Liver (tissue), 9 donors: ENCODE results near the gene PLEKHA7. TPM values are rescaled to one million over a fixed set of nuclear protein-coding genes. Genes with fewer than 3 reads are reported as not detected.
"Not testable (repeated sequence)": the region's sequence is repeated elsewhere in the genome, so short reads cannot be mapped to it uniquely, and the experiment has no call there.

Experiments used
- DNase-seq: peaks from one replicate; pipeline ENCODE4 v3.0.0-alpha.2; 2017; ENCODE audit warnings: low spot score
- H3K27ac ChIP-seq, 2 donors: one replicate each; pipeline ENCODE4 v1.7.0; 2013; ENCODE audit warnings: inconsistent platforms in 2 of 2, low read length in 2 of 2, control low read depth in 1 of 2, low read depth in 1 of 2, mild to moderate bottlenecking in 1 of 2
- H3K27me3 ChIP-seq, 4 donors: one replicate each; pipeline versions ENCODE4 v1.6.1 to v1.7.0; 2013; ENCODE audit warnings: low read length in 3 of 4, inconsistent platforms in 1 of 4, mild to moderate bottlenecking in 1 of 4, moderate library complexity in 1 of 4; ENCODE audit not compliant: control insufficient read depth in 4 of 4, insufficient read depth in 4 of 4
- H3K36me3 ChIP-seq, 4 donors: one replicate each; pipeline versions ENCODE4 v1.6.1 to v1.7.0; 2013; ENCODE audit warnings: low read length in 3 of 4, mild to moderate bottlenecking in 3 of 4, low read depth in 1 of 4, moderate library complexity in 1 of 4; ENCODE audit not compliant: control insufficient read depth in 4 of 4, insufficient read depth in 3 of 4
- H3K4me1 ChIP-seq, 4 donors: one replicate each; pipeline versions ENCODE4 v1.6.1 to v1.7.0; 2013; ENCODE audit warnings: low read length in 3 of 4, mild to moderate bottlenecking in 3 of 4, moderate library complexity in 1 of 4; ENCODE audit not compliant: control insufficient read depth in 4 of 4, insufficient read depth in 4 of 4
- H3K4me3 ChIP-seq, 3 donors: one replicate each; pipeline versions ENCODE4 v1.6.1 to v1.7.0; 2013; ENCODE audit warnings: low read length in 3 of 3, control low read depth in 1 of 3, low read depth in 1 of 3, mild to moderate bottlenecking in 1 of 3
- H3K9ac ChIP-seq, 2 donors: one replicate each; pipeline ENCODE4 v1.7.0; 2013; ENCODE audit warnings: low read length in 2 of 2, mild to moderate bottlenecking in 2 of 2, moderate library complexity in 2 of 2, control low read depth in 1 of 2, low read depth in 1 of 2
- H3K9me3 ChIP-seq, 4 donors: one replicate each; pipeline versions ENCODE4 v1.6.1 to v1.7.0; 2013; ENCODE audit warnings: low read length in 3 of 4; ENCODE audit not compliant: control insufficient read depth in 4 of 4
- ATF3 ChIP-seq: IDR thresholded peaks from 2 replicates; pipeline ENCODE4 v1.6.1; 2016; ENCODE audit warnings: antibody characterized with exemption
- CTCF ChIP-seq: fragments of 150-350 bp; IDR thresholded peaks from 2 replicates; pipeline ENCODE4 v1.5.1; 2017; ENCODE audit warnings: improper control_type of control experiment, low read depth, low read length; ENCODE audit not compliant: missing input control
- FOXA1 ChIP-seq: IDR thresholded peaks from 2 replicates; pipeline ENCODE4 v1.6.1; 2016; ENCODE audit warnings: antibody characterized with exemption
- FOXA2 ChIP-seq: IDR thresholded peaks from 2 replicates; pipeline ENCODE4 v1.6.1; 2016; ENCODE audit warnings: antibody characterized with exemption
- GABPA ChIP-seq, 2 donors: IDR thresholded peaks in 1 of 2; conservative IDR thresholded peaks in 1 of 2; 2 replicates each; pipeline ENCODE4 v1.6.1; 2016; ENCODE audit warnings: antibody characterized with exemption in 2 of 2, mild to moderate bottlenecking in 1 of 2, moderate library complexity in 1 of 2
- HNF4A ChIP-seq, 2 donors: conservative IDR thresholded peaks; 2 replicates each; pipeline ENCODE4 v1.6.1; 2016; ENCODE audit warnings: antibody characterized with exemption in 2 of 2, mild to moderate bottlenecking in 2 of 2
- HNF4G ChIP-seq: IDR thresholded peaks from 2 replicates; pipeline ENCODE4 v1.6.1; 2016; ENCODE audit warnings: antibody characterized with exemption
- JUND ChIP-seq, 2 donors: IDR thresholded peaks; 2 replicates each; pipeline ENCODE4 v1.6.1; 2016; ENCODE audit warnings: antibody characterized with exemption in 2 of 2
- MAX ChIP-seq: IDR thresholded peaks from 2 replicates; pipeline ENCODE4 v1.6.1; 2016; ENCODE audit warnings: antibody characterized with exemption
- NR2F2 ChIP-seq: IDR thresholded peaks from 2 replicates; pipeline ENCODE4 v1.6.1; 2016; ENCODE audit warnings: antibody characterized with exemption
- RAD21 ChIP-seq, 2 donors: IDR thresholded peaks; 2 replicates each; pipeline ENCODE4 v1.6.1; 2016; ENCODE audit warnings: antibody characterized with exemption in 2 of 2, mild to moderate bottlenecking in 2 of 2
- REST ChIP-seq: IDR thresholded peaks from 2 replicates; pipeline ENCODE4 v1.6.1; 2016; ENCODE audit warnings: antibody characterized with exemption, mild to moderate bottlenecking
- RXRA ChIP-seq, 2 donors: IDR thresholded peaks; 2 replicates each; pipeline ENCODE4 v1.6.1; 2017 to 2018; ENCODE audit warnings: antibody characterized with exemption in 2 of 2, mild to moderate bottlenecking in 1 of 2
- SP1 ChIP-seq: IDR thresholded peaks from 2 replicates; pipeline ENCODE4 v1.6.1; 2018; ENCODE audit warnings: antibody characterized with exemption, mild to moderate bottlenecking
- YY1 ChIP-seq: IDR thresholded peaks from 2 replicates; pipeline ENCODE4 v1.6.1; 2016; ENCODE audit warnings: antibody characterized with exemption, mild to moderate bottlenecking
- ZBTB33 ChIP-seq: IDR thresholded peaks from 2 replicates; pipeline ENCODE4 v1.6.1; 2016; ENCODE audit warnings: antibody characterized with exemption
- WGBS: extraction: QIAGEN DNeasy Blood & Tissue Kit; methylation state at CpG from one replicate; pipeline ENCODE4 v1.1.7; 2013; 5-methylcytosine and 5-hydroxymethylcytosine counted together
- polyA plus RNA-seq, 2 donors: library from polyadenylated mRNA; stranded (reverse) in 1 of 2; unstranded in 1 of 2; fragments of 200-250 nt in 1 of 2; fragments of >200 nt in 1 of 2; fragmentation: Nextera tagmentation in 1 of 2; extraction: Ambion mirVana in 1 of 2; gene quantifications; one replicate each; pipeline versions ENCODE4 v1.2.1 to v1.2.3, GENCODE V29; 2013 to 2015
- total RNA-seq, 2 donors: library from RNA; depleted of rRNA; stranded (reverse); fragments of >200 nt; gene quantifications; one replicate each; pipeline ENCODE4 v1.2.3, GENCODE V29; 2014
- donor health status: healthy.
- donor health status: healthy.
- donor health status: healthy.
- donor health status: healthy.
- donor health status: healthy.

The PLEKHA7 gene
- total and polyA plus RNA-seq, 4 donors, result 6.1 to 28.8 (median 8.5) TPM

- TF ChIP-seq CTCF, result no peak
- TF ChIP-seq SP1, result no peak
Observed at GRCh38 chr11:16905375-16905774, 108.8 kb downstream of the PLEKHA7 start (continued).

GRCh38 chr11:16904761-16905160 lies 109.5 kb downstream of the PLEKHA7 start:
- DNase-seq, H3K4me1 ChIP-seq, H3K27me3 ChIP-seq, H3K9ac ChIP-seq, H3K36me3 ChIP-seq, H3K9me3 ChIP-seq, H3K27ac ChIP-seq, H3K4me3 ChIP-seq: not testable (repeated sequence)
- WGBS, result 92% methylated on average over 2 of the region's 2 CpGs

GRCh38 chr11:16902781-16903378 lies 111.3 kb downstream of the PLEKHA7 start:
- Histone ChIP-seq H3K27ac (no peak overlapping the region), H3K9me3 (no peaks in the 10 kb centered on the region), H3K36me3 (no peaks in the 10 kb centered on the region), H3K9ac (no peak overlapping the region), H3K4me3 (no peak overlapping the region), H3K4me1 (peaks cover 0 to 12% (median 11%) of the 10 kb centered on the region in 4 donors), H3K27me3 (no peaks in the 10 kb centered on the region)
- WGBS, result 52% methylated on average over 2 of the region's 2 CpGs
- TF ChIP-seq HNF4G, result no peak
- no peak for TF ChIP-seq NR2F2
- TF ChIP-seq JUND (IDR thresholded peaks at IDR 0.05), result no peak
- TF ChIP-seq FOXA1, result no peak
- no peak for TF ChIP-seq FOXA2
- no peak for TF ChIP-seq ZBTB33
- TF ChIP-seq RXRA (IDR thresholded peaks at IDR 0.05), result no peak
- TF ChIP-seq ATF3, result no peak
- DNase-seq, result no peak

- no peak overlapping the region for H3K27ac ChIP-seq
- DNase-seq, result no peak
- H3K36me3 ChIP-seq, result no peaks in the 10 kb centered on the region
- peaks cover 0 to 12% (median 11%) of the 10 kb centered on the region in 4 donors for H3K4me1 ChIP-seq
- no peaks in the 10 kb centered on the region for H3K27me3 ChIP-seq
- 80% methylated on average over 6 of the region's 6 CpGs for WGBS
- no peaks in the 10 kb centered on the region for H3K9me3 ChIP-seq
- H3K4me3 ChIP-seq, result no peak overlapping the region
- no peak for TF ChIP-seq REST
- no peak for TF ChIP-seq ZBTB33
- TF ChIP-seq RAD21 (IDR thresholded peaks at IDR 0.05), result no peak
- no peak for TF ChIP-seq MAX
- TF ChIP-seq GABPA (IDR thresholded peaks at IDR 0.05 in 1 of 2, conservative IDR thresholded peaks at IDR 0.05 in 1 of 2), result no peak
- no peak for TF ChIP-seq SP1
- TF ChIP-seq HNF4A (conservative IDR thresholded peaks at IDR 0.05), result no peak
- no peak for TF ChIP-seq YY1
- TF ChIP-seq NR2F2, result no peak
- no peak for TF ChIP-seq RXRA (IDR thresholded peaks at IDR 0.05)
- TF ChIP-seq FOXA2, result no peak
- H3K9ac ChIP-seq, result no peak overlapping the region
Observed at GRCh38 chr11:16902182-16902581, 112.0 kb downstream of the PLEKHA7 start.
